ENCODE results near the gene CNGB1. TPM values are rescaled to one million over a fixed set of nuclear protein-coding genes. Genes with fewer than 3 reads are reported as not detected.
"Not testable (repeated sequence)": the region's sequence is repeated elsewhere in the genome, so short reads cannot be mapped to it uniquely, and the experiment has no call there.

The CNGB1 gene
- total RNA-seq, 1 donor from 2014 or later, result not detected

DNA sequence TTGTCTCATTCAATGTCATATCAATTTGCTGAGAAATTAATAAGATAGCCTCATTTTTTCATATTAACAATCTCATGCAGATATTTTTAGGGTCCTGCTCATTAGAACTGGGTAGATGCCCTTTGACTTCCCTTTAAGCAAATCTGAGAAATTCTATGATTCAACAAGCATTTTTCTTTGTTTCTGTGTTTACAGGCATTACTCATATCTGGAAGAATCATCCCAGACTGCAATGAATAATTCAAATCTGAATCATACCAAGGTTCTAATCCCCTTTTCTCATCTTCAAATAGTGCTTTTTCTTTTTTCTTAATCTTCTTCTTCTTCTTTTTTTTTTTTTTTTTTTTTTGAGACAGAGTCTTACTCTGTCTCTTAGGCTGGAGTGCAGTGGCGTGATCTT lies 99.5 kb downstream of the CNGB1 start:
- H3K27ac Mint-ChIP-seq, result no peak overlapping the region
- H3K4me3 Mint-ChIP-seq (ENCODE audit: low read depth), result no peak overlapping the region
- no peaks in the 10 kb centered on the region for H3K4me1 Mint-ChIP-seq (ENCODE audit: low read depth)
- intact Hi-C loops (cut with micrococcal nuclease), result no loop called here
- H3K36me3 Mint-ChIP-seq (ENCODE audit: low read depth), result no peaks in the 10 kb centered on the region
- H3K9me3 Mint-ChIP-seq, result no peaks in the 10 kb centered on the region
- DNase-seq (ENCODE audit: low spot score), result no peak
- peaks cover 9% of the 10 kb centered on the region for H3K27me3 Mint-ChIP-seq (ENCODE audit: low read depth)

DNA sequence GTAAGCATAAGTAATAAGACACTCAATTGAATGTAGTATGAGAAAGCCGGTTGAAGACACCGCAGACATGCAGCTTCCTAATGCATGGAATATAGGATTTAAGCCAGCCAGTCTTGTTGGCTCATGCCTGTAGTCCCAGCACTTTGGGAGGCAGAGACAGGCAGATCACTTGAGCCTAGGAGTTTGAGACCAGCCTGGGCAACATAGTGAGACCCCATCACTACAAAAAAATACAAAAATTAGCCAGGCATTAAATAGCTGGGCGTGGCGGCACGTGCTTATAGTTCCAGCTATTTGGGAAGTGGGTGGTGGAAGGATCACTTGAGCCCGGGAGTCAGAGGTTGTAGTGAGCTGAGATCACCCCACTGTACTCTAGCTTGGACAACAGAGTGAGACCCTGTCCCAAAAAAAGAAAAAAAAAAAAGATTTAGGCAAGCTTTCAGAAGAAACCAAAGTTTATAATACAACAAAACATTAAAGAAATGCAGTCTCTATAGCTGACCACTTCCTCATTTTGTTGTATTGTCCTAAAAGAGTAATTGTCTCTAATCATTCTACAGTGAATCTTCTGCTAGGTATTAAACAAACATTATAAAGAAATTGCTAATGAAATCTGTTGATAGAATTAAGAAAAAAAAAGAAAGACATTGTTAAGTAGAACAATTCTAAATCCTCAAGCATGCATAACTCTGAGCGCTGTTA lies 100.0 kb downstream of the CNGB1 start:
- DNase-seq (ENCODE audit: low spot score), result no peak
- Mint-ChIP-seq H3K27me3 (ENCODE audit: low read depth) (peaks cover 6% of the 10 kb centered on the region), H3K36me3 (ENCODE audit: low read depth) (no peaks in the 10 kb centered on the region), H3K9me3 (no peaks in the 10 kb centered on the region), H3K4me1 (ENCODE audit: low read depth) (no peaks in the 10 kb centered on the region), H3K27ac (no peak overlapping the region), H3K4me3 (ENCODE audit: low read depth) (no peak overlapping the region)
- intact Hi-C loops (cut with micrococcal nuclease), result no loop called here

DNA sequence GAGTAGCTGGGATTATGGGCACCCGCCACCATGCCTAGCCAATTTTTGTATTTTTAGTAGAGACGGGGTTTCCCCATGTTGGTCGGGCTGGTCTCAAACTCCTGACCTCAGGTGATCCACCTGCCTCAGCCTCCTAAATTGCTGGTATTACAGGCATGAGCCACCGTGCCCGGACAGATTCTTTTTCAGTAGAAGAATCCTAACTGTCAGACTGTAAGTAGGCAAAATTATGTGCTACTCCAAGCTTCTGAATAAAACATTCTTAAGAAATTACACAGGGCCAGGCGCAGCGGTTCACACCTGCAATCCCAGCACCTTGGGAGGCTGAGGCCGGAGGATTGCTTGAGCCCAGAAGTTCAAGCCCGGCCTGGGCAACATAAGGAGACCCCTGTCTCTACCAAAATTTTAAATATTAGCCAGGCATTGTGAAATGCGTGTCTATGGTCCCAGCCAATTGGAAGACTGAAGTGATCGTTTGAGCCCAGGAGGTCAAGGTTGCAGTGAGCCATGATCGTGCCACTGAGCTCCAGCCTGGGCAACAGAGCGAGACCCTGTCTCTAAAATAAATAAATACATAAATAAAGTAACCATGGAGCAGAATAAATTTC lies 101.9 kb downstream of the CNGB1 start:
- peaks cover 4% of the 10 kb centered on the region for H3K27me3 Mint-ChIP-seq (ENCODE audit: low read depth)
- intact Hi-C loops (cut with micrococcal nuclease), result no loop called here
- no peak overlapping the region for H3K4me3 Mint-ChIP-seq (ENCODE audit: low read depth)

DNA sequence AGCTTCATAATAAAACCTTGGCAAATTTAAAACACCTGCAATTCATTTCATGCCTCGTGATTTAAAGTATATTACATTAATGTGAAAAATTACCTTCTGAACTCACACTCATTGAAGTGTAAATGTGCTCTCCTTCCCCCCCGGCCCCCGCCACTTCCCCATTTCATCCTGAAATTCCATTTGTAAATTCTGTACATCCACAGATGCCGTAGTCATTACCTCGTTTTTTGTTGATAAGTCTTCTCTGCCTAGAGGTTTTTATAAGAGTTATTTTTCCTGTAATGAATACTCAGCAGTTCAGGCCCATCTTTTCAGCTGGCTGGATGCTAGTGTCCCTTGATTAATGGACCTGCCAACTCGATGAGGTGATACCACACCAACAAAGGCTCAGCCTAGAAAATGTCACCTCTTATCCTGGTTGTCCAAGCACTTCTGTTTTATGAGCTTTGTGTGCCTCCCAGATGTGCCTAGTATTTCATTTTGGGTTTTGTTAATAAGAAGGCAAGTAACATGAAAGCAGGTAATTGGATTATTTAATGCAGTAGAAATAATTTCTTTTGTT lies 103.8 kb downstream of the CNGB1 start:
- no peaks in the 10 kb centered on the region for H3K9me3 Mint-ChIP-seq
- H3K4me1 Mint-ChIP-seq (ENCODE audit: low read depth), result no peaks in the 10 kb centered on the region
- no peak overlapping the region for H3K27ac Mint-ChIP-seq
- intact Hi-C loops (cut with micrococcal nuclease), result no loop called here
- peaks cover 7% of the 10 kb centered on the region for H3K27me3 Mint-ChIP-seq (ENCODE audit: low read depth)
- H3K36me3 Mint-ChIP-seq (ENCODE audit: low read depth), result no peaks in the 10 kb centered on the region
- no peak for DNase-seq (ENCODE audit: low spot score)
- H3K4me3 Mint-ChIP-seq (ENCODE audit: low read depth), result no peak overlapping the region

More for the DNA sequence above, 101.9 kb downstream of the CNGB1 start:
- no peaks in the 10 kb centered on the region for H3K36me3 Mint-ChIP-seq (ENCODE audit: low read depth)
- H3K4me1 Mint-ChIP-seq (ENCODE audit: low read depth), result no peaks in the 10 kb centered on the region
- no peaks in the 10 kb centered on the region for H3K9me3 Mint-ChIP-seq
- no peak for DNase-seq (ENCODE audit: low spot score)
- H3K27ac Mint-ChIP-seq, result no peak overlapping the region

DNA sequence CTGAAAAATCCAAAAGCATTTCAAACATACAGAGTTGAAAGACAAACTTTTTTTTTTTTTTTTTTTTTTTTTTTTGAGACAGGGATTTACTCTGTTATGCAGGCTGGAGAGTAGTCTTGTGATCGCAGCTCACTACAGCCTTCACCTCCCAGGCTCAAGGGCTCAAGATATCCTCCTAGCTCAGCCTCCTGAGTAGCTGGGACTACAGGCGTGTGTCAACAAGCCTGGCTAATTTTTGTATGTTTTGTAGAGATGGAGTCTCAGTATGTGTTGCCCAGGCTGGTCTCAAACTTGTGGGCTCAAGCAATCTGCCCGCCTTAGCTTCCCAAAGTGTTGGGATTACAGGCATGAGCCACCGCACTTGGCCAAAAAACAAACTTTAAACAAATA lies 104.4 kb downstream of the CNGB1 start:
- Mint-ChIP-seq H3K27me3 (ENCODE audit: low read depth) (peaks cover 7% of the 10 kb centered on the region), H3K4me3 (ENCODE audit: low read depth) (no peak overlapping the region), H3K27ac (no peak overlapping the region), H3K9me3 (no peaks in the 10 kb centered on the region), H3K36me3 (ENCODE audit: low read depth) (no peaks in the 10 kb centered on the region), H3K4me1 (ENCODE audit: low read depth) (no peaks in the 10 kb centered on the region)
- no peak for DNase-seq (ENCODE audit: low spot score)
- intact Hi-C loops (cut with micrococcal nuclease), result no loop called here

DNA sequence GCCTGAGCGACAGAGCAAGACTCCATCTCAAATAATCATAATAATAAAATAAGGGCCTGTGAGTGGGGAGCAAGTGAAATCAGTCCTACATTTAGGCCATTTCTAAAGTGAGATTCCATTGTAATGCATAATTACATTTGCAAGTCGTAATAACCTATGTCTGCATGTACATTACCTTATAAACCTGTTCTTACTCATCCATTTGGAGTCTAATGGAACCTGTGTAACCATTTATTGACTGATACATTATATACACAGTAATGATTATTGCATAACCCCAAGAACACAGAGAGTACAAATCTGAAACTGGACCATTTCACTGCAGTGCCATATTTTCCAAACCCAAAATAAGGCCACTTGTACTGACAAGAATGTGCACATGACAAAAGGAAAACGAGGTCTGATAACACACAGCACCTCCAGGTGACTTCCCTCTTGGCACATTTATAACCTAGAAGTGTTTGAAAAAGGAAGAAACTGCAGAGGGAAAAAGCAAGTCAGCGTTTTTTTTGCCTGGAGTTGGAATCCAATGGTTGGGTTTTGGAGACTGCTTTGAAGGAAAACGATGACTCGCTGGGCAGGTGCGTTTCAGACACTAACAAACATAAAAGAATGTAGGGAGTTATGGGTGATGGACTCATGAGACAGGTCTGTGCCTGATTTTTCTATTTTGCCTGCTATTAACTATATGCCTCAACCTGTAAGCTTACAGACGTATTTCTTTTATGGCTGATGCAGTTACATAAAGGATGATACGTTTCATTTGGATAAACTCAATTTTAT lies 105.0 kb downstream of the CNGB1 start:
- H3K4me1 Mint-ChIP-seq (ENCODE audit: low read depth), result no peaks in the 10 kb centered on the region
- H3K36me3 Mint-ChIP-seq (ENCODE audit: low read depth), result no peaks in the 10 kb centered on the region
- intact Hi-C loops (cut with micrococcal nuclease), result no loop called here
- no peak overlapping the region for H3K27ac Mint-ChIP-seq
- no peaks in the 10 kb centered on the region for H3K9me3 Mint-ChIP-seq
- no peak for DNase-seq (ENCODE audit: low spot score)
- H3K27me3 Mint-ChIP-seq (ENCODE audit: low read depth), result peaks cover 7% of the 10 kb centered on the region
- H3K4me3 Mint-ChIP-seq (ENCODE audit: low read depth), result no peak overlapping the region

DNA sequence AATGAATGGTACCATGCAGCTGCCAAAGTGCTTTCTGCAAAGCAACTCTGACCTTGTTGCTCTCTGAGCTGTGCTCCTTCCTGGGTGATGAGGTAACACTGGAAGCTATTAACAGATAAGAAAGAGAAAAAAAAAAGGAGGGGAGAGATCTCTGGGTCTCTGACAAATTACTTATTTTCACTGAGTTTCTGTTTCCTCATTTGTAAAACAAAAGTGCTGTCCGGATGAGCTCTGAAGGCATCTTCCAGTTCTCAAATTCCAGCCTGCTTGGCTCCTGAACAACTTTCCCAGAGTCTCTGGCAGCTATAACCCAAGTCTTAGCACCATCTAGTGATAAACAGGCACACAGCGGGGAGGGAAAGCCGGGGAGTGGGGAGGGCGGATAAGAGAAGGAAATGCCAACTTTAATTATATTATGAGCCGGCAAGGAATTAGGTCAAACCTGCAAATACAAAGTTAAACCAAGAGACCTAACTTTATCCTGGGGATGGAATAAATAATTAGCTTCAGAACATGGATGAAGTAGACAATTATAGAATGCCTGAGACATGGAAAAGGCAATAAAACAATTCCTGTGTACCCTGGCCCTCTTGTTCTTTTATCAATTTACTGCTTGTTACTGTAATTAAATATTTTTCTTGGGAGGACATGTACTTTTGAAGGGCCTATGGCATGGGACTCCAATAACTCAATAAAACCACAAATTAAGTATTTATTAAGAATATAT lies 107.3 kb downstream of the CNGB1 start:
- no peaks in the 10 kb centered on the region for H3K36me3 Mint-ChIP-seq (ENCODE audit: low read depth)
- no peaks in the 10 kb centered on the region for H3K4me1 Mint-ChIP-seq (ENCODE audit: low read depth)
- H3K4me3 Mint-ChIP-seq (ENCODE audit: low read depth), result no peak overlapping the region
- no peaks in the 10 kb centered on the region for H3K9me3 Mint-ChIP-seq
- H3K27me3 Mint-ChIP-seq (ENCODE audit: low read depth), result peaks cover 12% of the 10 kb centered on the region
- no peak overlapping the region for H3K27ac Mint-ChIP-seq
- intact Hi-C loops (cut with micrococcal nuclease), result loop anchor here (2.0 kb wide), 1 partner anchor 107 kb away; no protein-coding TSS in a partner anchor
- DNase-seq (ENCODE audit: low spot score), result no peak

DNA sequence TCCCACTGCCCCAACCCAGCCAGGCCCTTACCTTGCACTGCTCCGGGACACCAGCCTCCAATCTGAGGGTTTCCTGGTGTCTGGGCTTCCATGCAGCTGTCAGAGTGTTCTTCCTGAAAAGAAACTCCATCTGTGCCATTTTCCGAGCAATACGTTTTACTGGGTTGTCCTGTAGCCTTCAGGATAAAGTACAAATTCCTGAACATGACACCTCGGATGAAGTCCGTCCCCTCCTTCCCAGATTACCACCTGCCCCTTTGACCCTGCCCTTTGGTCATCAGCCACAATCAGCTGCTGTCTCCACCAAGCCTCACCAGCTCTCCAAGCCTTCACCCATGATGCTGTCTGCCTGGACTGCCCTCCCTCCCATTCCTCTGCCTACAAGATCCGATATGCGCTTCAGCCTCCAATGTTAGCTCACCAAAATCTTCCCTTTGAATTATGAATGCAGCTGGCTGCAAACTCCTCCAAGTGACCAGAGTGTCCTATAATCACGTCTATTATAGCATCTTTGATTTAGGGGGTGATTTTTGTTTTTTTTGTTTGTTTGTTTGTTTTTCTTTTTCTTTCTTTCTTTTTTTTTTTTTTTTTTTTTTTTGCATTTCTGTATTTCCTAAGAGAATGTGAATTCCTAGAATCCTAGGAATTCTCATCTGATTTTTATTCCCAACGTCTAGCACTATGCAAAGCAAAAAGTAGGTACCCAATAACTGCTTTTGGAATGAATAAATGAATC lies 108.1 kb downstream of the CNGB1 start:
- no peak overlapping the region for H3K4me3 Mint-ChIP-seq (ENCODE audit: low read depth)
- no peaks in the 10 kb centered on the region for H3K36me3 Mint-ChIP-seq (ENCODE audit: low read depth)
- intact Hi-C loops (cut with micrococcal nuclease), result loop anchor here (2.0 kb wide), 1 partner anchor 106 kb away; no protein-coding TSS in a partner anchor
- no peaks in the 10 kb centered on the region for H3K9me3 Mint-ChIP-seq
- no peak overlapping the region for H3K27ac Mint-ChIP-seq
- DNase-seq (ENCODE audit: low spot score), result no peak
- no peaks in the 10 kb centered on the region for H3K4me1 Mint-ChIP-seq (ENCODE audit: low read depth)
- H3K27me3 Mint-ChIP-seq (ENCODE audit: low read depth), result peaks cover 12% of the 10 kb centered on the region

DNA sequence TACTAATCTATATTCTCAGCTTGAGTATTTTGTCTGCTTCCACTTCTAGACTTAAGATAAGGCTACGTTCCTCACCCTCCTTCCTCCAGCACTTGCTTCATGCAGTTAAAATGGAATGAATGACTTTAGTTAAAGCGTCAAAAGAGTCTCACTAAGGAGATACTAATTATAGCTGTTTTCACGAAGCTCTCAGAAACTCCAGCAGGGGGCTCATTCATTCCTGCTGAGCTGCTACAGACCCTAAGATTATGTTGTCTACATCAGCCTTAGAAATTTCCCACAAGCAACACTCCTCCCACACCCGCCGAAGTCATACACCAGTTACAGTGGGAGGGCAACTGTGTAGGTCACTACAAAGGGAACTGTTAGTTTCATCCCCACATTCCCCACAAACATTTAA lies 111.6 kb downstream of the CNGB1 start:
- Mint-ChIP-seq H3K27ac (no peak overlapping the region), H3K4me3 (ENCODE audit: low read depth) (no peak overlapping the region), H3K9me3 (no peaks in the 10 kb centered on the region), H3K4me1 (ENCODE audit: low read depth) (no peaks in the 10 kb centered on the region), H3K36me3 (ENCODE audit: low read depth) (no peaks in the 10 kb centered on the region), H3K27me3 (ENCODE audit: low read depth) (peaks cover 15% of the 10 kb centered on the region)
- no peak for DNase-seq (ENCODE audit: low spot score)
- intact Hi-C loops (cut with micrococcal nuclease), result no loop called here

DNA sequence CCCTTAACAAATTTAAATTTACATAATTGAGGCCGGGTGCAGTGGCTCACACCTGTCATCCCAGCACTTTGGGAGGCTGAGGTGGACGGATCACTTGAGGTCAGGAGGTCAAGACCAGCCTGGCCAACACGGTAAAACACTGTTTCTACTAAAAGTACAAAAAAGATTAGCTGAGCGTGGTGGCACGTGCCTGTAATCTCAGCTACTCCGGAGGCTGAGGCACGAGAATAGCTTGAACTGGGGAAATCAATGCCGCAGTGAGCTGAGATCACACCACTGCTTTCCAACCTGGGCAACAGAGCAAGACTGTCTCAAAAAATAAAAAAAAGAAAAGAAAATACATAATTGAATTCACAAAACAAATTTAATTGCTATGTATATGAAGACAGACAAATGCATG lies 112.3 kb downstream of the CNGB1 start:
- no peak for DNase-seq (ENCODE audit: low spot score)
- H3K9me3 Mint-ChIP-seq, result no peaks in the 10 kb centered on the region
- intact Hi-C loops (cut with micrococcal nuclease), result no loop called here
- no peaks in the 10 kb centered on the region for H3K4me1 Mint-ChIP-seq (ENCODE audit: low read depth)
- no peak overlapping the region for H3K4me3 Mint-ChIP-seq (ENCODE audit: low read depth)
- peaks cover 15% of the 10 kb centered on the region for H3K27me3 Mint-ChIP-seq (ENCODE audit: low read depth)
- H3K27ac Mint-ChIP-seq, result no peak overlapping the region
- H3K36me3 Mint-ChIP-seq (ENCODE audit: low read depth), result no peaks in the 10 kb centered on the region

DNA sequence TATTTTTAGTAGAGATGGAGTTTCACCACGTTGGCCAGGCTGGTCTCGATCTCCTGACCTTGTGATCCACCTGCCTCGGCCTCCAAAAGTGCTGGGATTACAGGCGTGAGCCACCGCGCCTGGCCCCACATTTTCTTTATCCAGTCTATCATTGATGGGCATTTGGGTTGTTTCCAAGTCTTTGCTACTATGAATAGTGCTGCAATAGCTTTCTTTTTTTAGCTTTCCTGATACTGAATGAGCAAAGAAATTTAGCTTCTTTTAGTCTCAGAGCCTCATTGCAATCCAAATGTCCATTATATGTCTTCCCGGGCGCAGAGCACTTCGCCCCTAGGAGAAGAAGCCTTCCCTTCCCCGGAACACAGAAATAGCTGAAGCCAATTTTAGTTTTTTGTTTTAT lies 112.9 kb downstream of the CNGB1 start:
- intact Hi-C loops (cut with micrococcal nuclease), result not testable (repeated sequence)

DNA sequence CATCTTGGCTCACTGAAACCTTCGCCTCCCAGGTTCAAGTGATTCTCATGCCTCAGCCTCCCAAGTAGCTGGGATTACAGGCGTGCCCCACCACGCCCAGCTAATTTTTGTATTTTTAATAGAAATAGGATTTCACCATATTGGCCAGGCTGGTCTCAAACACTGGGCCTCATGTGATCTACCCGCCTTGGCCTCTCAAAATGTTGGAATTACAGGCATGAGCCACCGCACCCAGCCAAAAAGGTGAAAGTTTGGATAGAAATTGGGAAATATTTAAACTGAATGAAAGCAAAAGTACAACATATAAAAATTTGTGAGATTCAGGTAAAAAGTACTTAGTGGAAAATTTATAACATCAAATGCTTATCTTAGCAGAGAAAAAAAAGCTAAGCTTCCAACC lies 115.7 kb downstream of the CNGB1 start:
- no peak for DNase-seq (ENCODE audit: low spot score)
- H3K27me3 Mint-ChIP-seq (ENCODE audit: low read depth), result peaks cover 9% of the 10 kb centered on the region
- H3K27ac Mint-ChIP-seq, result no peak overlapping the region
- no peaks in the 10 kb centered on the region for H3K36me3 Mint-ChIP-seq (ENCODE audit: low read depth)
- no peaks in the 10 kb centered on the region for H3K4me1 Mint-ChIP-seq (ENCODE audit: low read depth)
- intact Hi-C loops (cut with micrococcal nuclease), result no loop called here
- no peaks in the 10 kb centered on the region for H3K9me3 Mint-ChIP-seq
- no peak overlapping the region for H3K4me3 Mint-ChIP-seq (ENCODE audit: low read depth)

More for the DNA sequence above, 112.9 kb downstream of the CNGB1 start:
- peaks cover 12% of the 10 kb centered on the region for H3K27me3 Mint-ChIP-seq (ENCODE audit: low read depth)
- not testable (repeated sequence) for DNase-seq (ENCODE audit: low spot score); H3K27ac Mint-ChIP-seq; H3K36me3 Mint-ChIP-seq (ENCODE audit: low read depth); H3K9me3 Mint-ChIP-seq; H3K4me3 Mint-ChIP-seq (ENCODE audit: low read depth); H3K4me1 Mint-ChIP-seq (ENCODE audit: low read depth)

Data from activated T-helper 2 cell treated with anti-CD3 and anti-CD28 coated beads, Interferon-gamma antibody, Interleukin-2, Interleukin-4, amounts not matched to agents 10 μg/mL and 5 μg/mL and 100 μg/mL, durations not matched to agents 14 hours and 24 hours and 36 hours (primary cell).